Measurements from ENCODE around the gene CEMIP.

- TF ChIP-seq PRDM15 (CRISPR knock-in tag; IDR thresholded peaks at IDR 0.05) (no peak), POLR2A (IDR thresholded peaks at IDR 0.05; ENCODE audit: low read depth, low read length) (no peak), FOXK2 (IDR thresholded peaks at IDR 0.05) (no peak), REST (IDR thresholded peaks at IDR 0.05; ENCODE audit: low read depth, low read length) (no peak), POLR2AphosphoS5 (IDR thresholded peaks at IDR 0.05; ENCODE audit: low read length) (no peak), EP300 (IDR thresholded peaks at IDR 0.05; ENCODE audit: borderline replicate concordance in 1 of 2, control insufficient read depth in 1 of 2, low read depth in 2 of 2, low read length in 2 of 2) (no peak)
Measured at GRCh38 chr15:80791004-80791403, 11.8 kb downstream of the CEMIP start.

Measured in GM12878 (cell line).